ENCODE measurements around the gene MTM1.

MTM1 gene

DNA sequence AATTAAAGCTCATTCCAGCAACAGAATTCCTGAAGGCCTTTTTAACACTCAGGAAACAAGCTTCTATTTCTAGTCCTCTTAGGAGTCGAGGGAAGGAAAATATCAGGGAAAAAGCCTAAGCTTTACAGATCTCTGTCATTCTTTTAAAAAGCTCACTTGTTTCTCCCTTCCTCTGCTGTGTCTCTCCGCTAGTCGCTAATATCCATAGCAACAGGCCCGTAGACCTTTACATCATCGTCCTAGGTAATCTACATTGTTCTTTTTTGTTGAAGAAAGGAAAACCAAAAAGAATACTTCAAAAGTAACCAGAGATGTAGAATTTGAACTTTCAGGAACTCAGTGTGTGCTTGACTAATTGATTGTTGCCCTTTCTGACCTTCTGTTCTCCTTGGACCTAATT, 78.9 kb downstream of the MTM1 start:
- Histone ChIP-seq H3K9me3 (no peaks in the 10 kb centered on the region), H3K27me3 (no peaks in the 10 kb centered on the region), H3K27ac (no peak overlapping the region), H3K36me3 (no peaks in the 10 kb centered on the region), H3K4me1 (no peaks in the 10 kb centered on the region), H3K4me3 (no peak overlapping the region)
- TF ChIP-seq, protein P1, sequence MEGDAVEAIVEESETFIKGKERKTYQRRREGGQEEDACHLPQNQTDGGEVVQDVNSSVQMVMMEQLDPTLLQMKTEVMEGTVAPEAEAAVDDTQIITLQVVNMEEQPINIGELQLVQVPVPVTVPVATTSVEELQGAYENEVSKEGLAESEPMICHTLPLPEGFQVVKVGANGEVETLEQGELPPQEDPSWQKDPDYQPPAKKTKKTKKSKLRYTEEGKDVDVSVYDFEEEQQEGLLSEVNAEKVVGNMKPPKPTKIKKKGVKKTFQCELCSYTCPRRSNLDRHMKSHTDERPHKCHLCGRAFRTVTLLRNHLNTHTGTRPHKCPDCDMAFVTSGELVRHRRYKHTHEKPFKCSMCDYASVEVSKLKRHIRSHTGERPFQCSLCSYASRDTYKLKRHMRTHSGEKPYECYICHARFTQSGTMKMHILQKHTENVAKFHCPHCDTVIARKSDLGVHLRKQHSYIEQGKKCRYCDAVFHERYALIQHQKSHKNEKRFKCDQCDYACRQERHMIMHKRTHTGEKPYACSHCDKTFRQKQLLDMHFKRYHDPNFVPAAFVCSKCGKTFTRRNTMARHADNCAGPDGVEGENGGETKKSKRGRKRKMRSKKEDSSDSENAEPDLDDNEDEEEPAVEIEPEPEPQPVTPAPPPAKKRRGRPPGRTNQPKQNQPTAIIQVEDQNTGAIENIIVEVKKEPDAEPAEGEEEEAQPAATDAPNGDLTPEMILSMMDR (IDR thresholded peaks at IDR 0.05): no peak
- no peak for DNase-seq
- intact Hi-C loops (cut with DNase I; ENCODE audit: low total_unique reads): no loop called here

GRCh38 chrX:150648296-150648940, 80.0 kb downstream of the MTM1 start:
- Histone ChIP-seq H3K36me3 (no peaks in the 10 kb centered on the region), H3K27me3 (no peaks in the 10 kb centered on the region), H3K4me1 (no peaks in the 10 kb centered on the region), H3K4me3 (no peak overlapping the region), H3K9me3 (no peaks in the 10 kb centered on the region), H3K27ac (no peak overlapping the region)
- TF ChIP-seq, protein P1 (IDR thresholded peaks at IDR 0.05): no peak
- intact Hi-C loops (cut with DNase I; ENCODE audit: low total_unique reads): no loop called here
- no peak for DNase-seq

- Histone ChIP-seq H3K27ac (no peak overlapping the region), H3K4me1 (no peaks in the 10 kb centered on the region), H3K4me3 (no peak overlapping the region), H3K36me3 (peaks cover 0 to 7% (median 0%) of the 10 kb centered on the region in 3 donors), H3K9me3 (no peaks in the 10 kb centered on the region), H3K27me3 (no peaks in the 10 kb centered on the region)
- DNase-seq: peak in 1 of 2 donors; percentile 41
- TF ChIP-seq, protein P1 (IDR thresholded peaks at IDR 0.05): no peak
- intact Hi-C loops (cut with DNase I; ENCODE audit: low total_unique reads): no loop called here
These were observed 80.9 kb downstream of the MTM1 start for GRCh38 chrX:150649096-150649870.

DNA sequence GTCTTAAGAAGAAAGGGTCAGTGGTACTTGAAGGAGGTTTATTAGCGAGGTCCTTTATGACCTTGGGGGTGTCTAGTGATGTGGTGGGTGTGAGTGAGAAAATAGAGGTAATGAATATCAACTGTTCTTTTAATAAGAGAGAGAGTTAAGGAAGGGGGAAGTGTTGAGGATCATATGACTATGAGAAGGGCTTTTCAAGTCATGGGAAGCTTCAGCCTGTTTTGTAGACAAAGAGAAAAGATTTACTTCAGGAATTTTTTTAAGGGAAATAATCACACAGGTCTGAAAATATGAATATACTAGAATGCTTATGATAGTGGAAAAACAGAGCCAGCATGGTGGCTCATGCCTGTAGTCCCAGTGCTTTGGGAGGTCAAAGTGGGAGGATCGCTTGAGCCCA, 83.5 kb downstream of the MTM1 start:
- Histone ChIP-seq H3K9me3 (no peaks in the 10 kb centered on the region), H3K36me3 (peaks cover 0 to 7% (median 0%) of the 10 kb centered on the region in 3 donors), H3K4me1 (no peaks in the 10 kb centered on the region), H3K27ac (no peak overlapping the region), H3K4me3 (no peak overlapping the region), H3K27me3 (no peaks in the 10 kb centered on the region)
- intact Hi-C loops (cut with DNase I; ENCODE audit: low total_unique reads): no loop called here
- DNase-seq: no peak
- TF ChIP-seq, protein P1 (IDR thresholded peaks at IDR 0.05): no peak

- no peak for DNase-seq
- intact Hi-C loops (cut with DNase I; ENCODE audit: low total_unique reads): no loop called here
- Histone ChIP-seq H3K27me3 (no peaks in the 10 kb centered on the region), H3K9me3 (no peaks in the 10 kb centered on the region), H3K4me1 (no peaks in the 10 kb centered on the region), H3K36me3 (peaks cover 0 to 18% (median 6%) of the 10 kb centered on the region in 3 donors), H3K4me3 (no peak overlapping the region), H3K27ac (no peak overlapping the region)
- TF ChIP-seq, protein P1 (IDR thresholded peaks at IDR 0.05): no peak
These were observed 87.4 kb downstream of the MTM1 start for GRCh38 chrX:150655788-150656187.
